Measurements from ENCODE around the gene PTPA. TPM values are rescaled to one million over a fixed set of nuclear protein-coding genes. Genes with fewer than 3 reads are reported as not detected.
A peak's percentile ranks its signal among the peaks of the same experiment; 100 is the strongest.

The PTPA gene
- total RNA-seq, 4 donors from 2014 or later: 59.1 to 108 (median 83.8) TPM

DNA sequence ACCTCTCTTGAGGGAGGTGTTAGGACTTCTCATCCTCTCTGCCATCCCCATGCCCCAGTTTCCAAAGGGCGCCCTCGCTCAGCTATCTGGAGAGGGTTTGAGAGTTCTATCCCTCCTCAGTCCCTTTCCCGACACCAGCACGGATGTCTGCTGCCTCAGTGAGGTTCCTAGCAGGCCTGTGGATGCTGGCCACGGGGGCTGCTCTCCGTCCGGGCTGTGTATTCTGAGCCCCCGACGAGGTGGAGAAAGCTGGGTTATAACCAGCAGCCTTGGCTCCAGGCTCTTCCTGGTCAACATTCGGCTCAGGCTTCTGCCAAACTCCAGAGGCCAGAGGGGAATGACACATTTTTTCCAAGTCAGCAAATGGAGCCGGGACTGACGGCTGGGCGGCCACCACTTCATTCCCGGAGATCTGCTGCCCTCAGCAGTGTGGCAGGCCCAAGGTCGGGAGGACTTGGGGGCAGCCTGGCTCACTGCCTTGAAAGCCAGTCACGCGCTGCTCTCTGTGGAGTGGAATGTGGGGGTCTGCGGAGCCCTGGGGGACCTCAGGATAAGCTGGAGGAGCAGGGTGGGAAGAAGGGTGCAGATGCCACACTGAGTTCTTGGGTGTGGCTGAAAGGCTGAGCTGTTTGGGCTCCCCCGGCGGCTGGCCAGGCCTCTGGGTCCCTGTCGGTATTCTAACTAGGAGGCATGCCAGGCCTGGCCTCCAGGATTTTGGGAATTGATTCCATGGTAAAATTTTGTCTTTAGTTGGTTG lies 27.4 kb downstream of the PTPA start:
- peak overlapping the region; percentile 48 for H3K4me3 ChIP-seq
- H3K36me3 ChIP-seq: peaks cover 38% of the 10 kb centered on the region
- 44% methylated on average over 7 of the region's 21 CpGs for WGBS
- DNase-seq (ENCODE audit: low spot score in 2 of 2): no peak
- peaks cover 64% of the 10 kb centered on the region for H3K4me1 ChIP-seq
- H3K27me3 ChIP-seq: no peaks in the 10 kb centered on the region
- peak overlapping the region; percentile 100 for H3K27ac ChIP-seq
- no peaks in the 10 kb centered on the region for H3K9me3 ChIP-seq
- TF ChIP-seq, protein P1, sequence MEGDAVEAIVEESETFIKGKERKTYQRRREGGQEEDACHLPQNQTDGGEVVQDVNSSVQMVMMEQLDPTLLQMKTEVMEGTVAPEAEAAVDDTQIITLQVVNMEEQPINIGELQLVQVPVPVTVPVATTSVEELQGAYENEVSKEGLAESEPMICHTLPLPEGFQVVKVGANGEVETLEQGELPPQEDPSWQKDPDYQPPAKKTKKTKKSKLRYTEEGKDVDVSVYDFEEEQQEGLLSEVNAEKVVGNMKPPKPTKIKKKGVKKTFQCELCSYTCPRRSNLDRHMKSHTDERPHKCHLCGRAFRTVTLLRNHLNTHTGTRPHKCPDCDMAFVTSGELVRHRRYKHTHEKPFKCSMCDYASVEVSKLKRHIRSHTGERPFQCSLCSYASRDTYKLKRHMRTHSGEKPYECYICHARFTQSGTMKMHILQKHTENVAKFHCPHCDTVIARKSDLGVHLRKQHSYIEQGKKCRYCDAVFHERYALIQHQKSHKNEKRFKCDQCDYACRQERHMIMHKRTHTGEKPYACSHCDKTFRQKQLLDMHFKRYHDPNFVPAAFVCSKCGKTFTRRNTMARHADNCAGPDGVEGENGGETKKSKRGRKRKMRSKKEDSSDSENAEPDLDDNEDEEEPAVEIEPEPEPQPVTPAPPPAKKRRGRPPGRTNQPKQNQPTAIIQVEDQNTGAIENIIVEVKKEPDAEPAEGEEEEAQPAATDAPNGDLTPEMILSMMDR (IDR thresholded peaks at IDR 0.05): no peak
- peak in 2 of 3 donors; percentile 12 to 53 for TF ChIP-seq POLR2AphosphoS5 (IDR thresholded peaks at IDR 0.05)

DNA sequence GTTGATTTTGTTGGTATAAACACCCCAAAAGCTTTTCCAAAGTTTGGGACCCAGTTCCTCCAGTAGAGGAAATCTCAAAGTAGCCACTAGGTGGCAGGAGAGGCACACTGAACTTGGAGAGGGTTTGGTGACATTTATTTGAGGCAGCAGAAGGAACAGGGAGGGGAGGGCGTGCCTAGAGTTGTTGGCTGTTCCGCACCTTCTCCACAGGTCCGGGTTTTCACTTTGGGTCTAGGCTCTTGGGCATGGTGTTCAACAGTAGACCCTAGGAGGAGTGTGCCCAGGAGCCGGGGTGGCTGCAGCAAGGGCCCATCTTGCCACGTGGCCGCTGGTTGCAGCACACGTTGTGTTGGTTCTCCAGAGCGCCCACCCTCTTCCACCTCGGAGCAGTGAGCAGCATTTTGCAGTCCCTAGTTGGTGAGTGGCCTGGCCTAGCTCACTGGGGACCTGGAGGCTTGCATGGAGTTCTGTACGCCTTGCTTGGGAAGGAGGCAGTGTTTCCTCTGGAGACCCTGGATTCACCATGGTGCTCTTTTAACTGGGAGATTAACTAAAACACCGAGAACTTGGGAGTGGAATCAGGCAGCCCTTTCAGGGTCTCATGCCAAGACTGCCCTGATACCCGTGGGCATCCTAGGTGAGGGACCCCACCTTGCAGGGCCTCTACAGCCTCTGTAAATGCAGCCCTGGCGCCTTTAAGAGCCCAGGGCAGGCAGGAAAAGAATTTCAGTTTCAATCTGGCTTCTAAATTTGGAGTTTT lies 28.2 kb downstream of the PTPA start:
- H3K4me3 ChIP-seq: peak overlapping the region; percentile 48
- 0% methylated on average over 9 of the region's 13 CpGs for WGBS
- peak overlapping the region; percentile 100 for H3K27ac ChIP-seq
- no peaks in the 10 kb centered on the region for H3K9me3 ChIP-seq
- peaks cover 37% of the 10 kb centered on the region for H3K36me3 ChIP-seq
- TF ChIP-seq POLR2A (IDR thresholded peaks at IDR 0.05) (no peak), POLR2AphosphoS5 (IDR thresholded peaks at IDR 0.05) (peak in 1 of 3 donors; percentile 43), EP300 (IDR thresholded peaks at IDR 0.05) (no peak)
- TF ChIP-seq, protein P1 (IDR thresholded peaks at IDR 0.05): peak; percentile 85 to 97
- peak; percentile 89 to 91 for DNase-seq (ENCODE audit: low spot score in 2 of 2)
- peaks cover 71% of the 10 kb centered on the region for H3K4me1 ChIP-seq
- no peaks in the 10 kb centered on the region for H3K27me3 ChIP-seq

DNA sequence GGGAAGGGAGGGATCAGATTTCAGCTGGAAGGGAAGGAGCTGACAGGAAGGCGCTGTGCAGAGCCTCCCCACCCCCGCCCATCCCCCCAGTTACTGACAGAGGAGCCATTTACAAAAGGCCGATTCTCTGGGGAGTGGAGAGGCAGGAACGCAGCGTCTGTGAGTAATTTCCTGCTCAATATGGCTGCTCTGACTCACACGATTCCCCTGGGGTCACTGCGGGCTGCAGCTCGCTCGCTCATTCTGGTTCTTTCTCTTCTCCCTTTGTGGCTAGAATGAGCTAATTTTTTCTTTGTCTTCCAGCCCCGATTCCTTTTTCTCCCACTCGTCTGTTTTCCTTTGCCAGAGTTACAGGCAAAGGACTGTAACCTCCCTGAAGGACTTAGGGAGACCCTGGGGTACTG lies 28.8 kb downstream of the PTPA start:
- H3K27ac ChIP-seq: peak overlapping the region; percentile 100
- 0% methylated on average over 11 of the region's 11 CpGs for WGBS
- TF ChIP-seq EP300 (IDR thresholded peaks at IDR 0.05) (no peak), POLR2AphosphoS5 (IDR thresholded peaks at IDR 0.05) (peak; percentile 33 to 84 (median 65)), POLR2A (IDR thresholded peaks at IDR 0.05) (no peak)
- TF ChIP-seq, protein P1 (IDR thresholded peaks at IDR 0.05): no peak
- peak overlapping the region; percentile 48 for H3K4me3 ChIP-seq
- H3K36me3 ChIP-seq: peaks cover 31% of the 10 kb centered on the region
- H3K9me3 ChIP-seq: no peaks in the 10 kb centered on the region
- H3K4me1 ChIP-seq: peaks cover 74% of the 10 kb centered on the region
- DNase-seq (ENCODE audit: low spot score in 2 of 2): peak; percentile 96
- H3K27me3 ChIP-seq: no peaks in the 10 kb centered on the region

DNA sequence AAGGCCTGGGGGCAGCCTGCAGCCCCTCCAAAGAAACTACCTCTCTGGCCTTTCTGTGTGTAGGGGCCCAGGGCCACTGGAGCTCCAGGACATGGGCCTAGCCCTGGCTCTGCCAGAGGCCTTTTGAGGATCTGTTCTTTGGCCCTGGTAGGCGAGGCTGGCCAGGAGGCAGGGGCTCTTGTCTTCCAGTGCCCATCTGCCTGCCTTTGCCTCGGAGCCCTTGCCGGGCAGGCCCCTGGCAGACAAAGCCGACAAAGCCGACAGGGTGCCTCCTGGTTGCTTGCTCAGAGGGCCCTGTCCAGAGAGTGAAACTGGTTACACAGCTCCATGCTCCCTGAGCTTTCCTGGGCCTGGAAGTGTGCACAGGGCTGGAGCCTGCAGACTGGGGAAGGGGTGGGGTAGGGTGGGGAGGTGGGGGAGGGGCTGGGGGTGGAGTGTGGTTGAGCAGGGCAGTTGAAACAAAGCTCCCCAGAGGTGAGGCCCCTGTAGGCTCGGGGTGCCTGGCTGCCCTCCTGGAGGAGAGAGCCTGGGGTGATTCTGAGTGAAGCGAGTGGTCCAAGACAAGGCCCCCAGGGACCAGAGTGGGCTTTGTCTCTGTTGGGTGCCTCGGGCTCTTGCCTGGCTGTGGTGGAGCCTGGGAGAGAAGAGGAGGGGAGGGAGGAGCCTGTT lies 29.3 kb downstream of the PTPA start:
- WGBS: 6% methylated on average over 8 of the region's 8 CpGs
- DNase-seq (ENCODE audit: low spot score in 2 of 2): no peak
- no peaks in the 10 kb centered on the region for H3K9me3 ChIP-seq
- TF ChIP-seq EP300 (IDR thresholded peaks at IDR 0.05) (no peak), POLR2A (IDR thresholded peaks at IDR 0.05) (no peak), POLR2AphosphoS5 (IDR thresholded peaks at IDR 0.05) (no peak)
- TF ChIP-seq, protein P1 (IDR thresholded peaks at IDR 0.05): no peak
- H3K4me3 ChIP-seq: peak overlapping the region; percentile 48
- no peaks in the 10 kb centered on the region for H3K27me3 ChIP-seq
- peaks cover 80% of the 10 kb centered on the region for H3K4me1 ChIP-seq
- H3K27ac ChIP-seq: peak overlapping the region; percentile 100
- H3K36me3 ChIP-seq: peaks cover 26% of the 10 kb centered on the region
